NCI-H2171 (cell line): ENCODE results near the gene NUMA1.
A peak's percentile ranks its signal among the peaks of the same experiment; 100 is the strongest.

Experiments used
- DNase-seq: peaks from one replicate; lab custom pipeline; 2025; lab: John Stamatoyannopoulos, UW

Gene NUMA1

GRCh38 chr11:72102946-72103753 is 22.8 kb upstream of the NUMA1 start, which contains the start of gene LAMTOR1:
TSS of gene LAMTOR1 (minus strand) at chr11:72103297. CDS start at chr11:72103224, 73 bp downstream.
- peak; percentile 99 for DNase-seq

- DNase-seq, result no peak
Observed at GRCh38 chr11:72102631-72102945, 22.2 kb upstream of the NUMA1 start.

GRCh38 chr11:72102162-72102561 is 21.8 kb upstream of the NUMA1 start:
- no peak for DNase-seq

GRCh38 chr11:72100462-72100861 is 20.1 kb upstream of the NUMA1 start:
- DNase-seq, result no peak

- DNase-seq, result no peak
Observed at GRCh38 chr11:72100009-72100408, 19.7 kb upstream of the NUMA1 start.

- no peak for DNase-seq
Observed at GRCh38 chr11:72098741-72099140, 18.4 kb upstream of the NUMA1 start.

- peak; percentile 34 for DNase-seq
Observed at GRCh38 chr11:72091292-72091691, 10.9 kb upstream of the NUMA1 start.

- no peak for DNase-seq
Observed at GRCh38 chr11:72088076-72088808, 7.9 kb upstream of the NUMA1 start.

GRCh38 chr11:72085621-72086351 is 5.4 kb upstream of the NUMA1 start:
- DNase-seq, result peak; percentile 9

GRCh38 chr11:72084965-72085364 is 4.6 kb upstream of the NUMA1 start:
- DNase-seq, result peak; percentile 73

GRCh38 chr11:72084076-72084475 is 3.7 kb upstream of the NUMA1 start:
- DNase-seq, result peak; percentile 26

GRCh38 chr11:72083414-72083813 is 3.1 kb upstream of the NUMA1 start:
- no peak for DNase-seq

- DNase-seq, result no peak
Observed at GRCh38 chr11:72081821-72082453, 1.6 kb upstream of the NUMA1 start.

GRCh38 chr11:72081184-72081644 is 872 bp upstream of the NUMA1 start:
- DNase-seq, result no peak

GRCh38 chr11:72079819-72080325 is 470 bp downstream of the NUMA1 start:
- no peak for DNase-seq

GRCh38 chr11:72078477-72078876 is 1.9 kb downstream of the NUMA1 start:
- no peak for DNase-seq

GRCh38 chr11:72075756-72076155 is 4.6 kb downstream of the NUMA1 start:
- DNase-seq, result no peak

GRCh38 chr11:72075109-72075508 is 5.2 kb downstream of the NUMA1 start:
- no peak for DNase-seq

GRCh38 chr11:72072348-72072747 is 8.0 kb downstream of the NUMA1 start:
- no peak for DNase-seq

GRCh38 chr11:72070491-72070890 is 9.9 kb downstream of the NUMA1 start:
- DNase-seq, result no peak

GRCh38 chr11:72069787-72070251 is 10.5 kb downstream of the NUMA1 start:
- no peak for DNase-seq

GRCh38 chr11:72069200-72069599 is 11.1 kb downstream of the NUMA1 start:
- no peak for DNase-seq
